Endothelial cell of umbilical vein (primary cell): ENCODE results near the gene KCTD16. TPM values are rescaled to one million over a fixed set of nuclear protein-coding genes. Genes with fewer than 3 reads are reported as not detected.

Experiments
- BruUV-seq: library from RNA; stranded (reverse); fragments of 400-500 nt; replicated peaks from 2 replicates; lab custom pipeline; 2021; lab: Mats Ljungman, UMichigan
- CTCF ChIA-PET: fragments of 300-600, 350-600 bp; sonication (Branson Sonifier 250); formaldehyde crosslinking; loops from one replicate; lab custom pipeline; 2021; ENCODE audit warnings: antibody characterized with exemption, inconsistent platforms; lab: Charles Lee
- POLR2A ChIA-PET: fragments of 300-600, 350-600 bp; sonication (Branson Sonifier 250); formaldehyde crosslinking; loops from one replicate; lab custom pipeline; 2021; ENCODE audit warnings: antibody characterized with exemption, inconsistent platforms; lab: Charles Lee
- DNase-seq: peaks from one replicate; pipeline ENCODE4 v3.0.0-alpha.2; 2011; ENCODE audit warnings: low read depth, low spot score
- FAIRE-seq: peaks from 2 replicates; lab custom pipeline; 2011; peaks lifted over from hg19 to GRCh38; lab: Jason Lieb, UNC
- H2AFZ ChIP-seq: 2 replicates; pipeline ENCODE4 v1.6.0; 2012; ENCODE audit warnings: low read depth, low read length, control low read depth, inconsistent platforms
- H3K27ac ChIP-seq: 2 replicates; pipeline ENCODE4 v1.5.1; 2011; ENCODE audit warnings: low read depth, mild to moderate bottlenecking, control low read depth, low read length, moderate library complexity; ENCODE audit not compliant: insufficient read depth
- H3K27me3 ChIP-seq, 2 experiments: 2 replicates each; pipeline versions ENCODE4 v1.6.0 to v1.6.1; 2011; ENCODE audit warnings: low read length in 2 of 2, mixed read lengths in 1 of 2; ENCODE audit not compliant: control insufficient read depth in 2 of 2, insufficient read depth in 2 of 2
- H3K36me3 ChIP-seq, 2 experiments: 2 replicates in 1 of 2; 3 replicates in 1 of 2; pipeline ENCODE4 v1.5.1; 2011; ENCODE audit warnings: low read length in 2 of 2, mild to moderate bottlenecking in 1 of 2, moderate library complexity in 1 of 2; ENCODE audit not compliant: control insufficient read depth in 2 of 2, insufficient read depth in 2 of 2; ENCODE audit errors: extremely low read depth in 1 of 2
- H3K4me1 ChIP-seq: 3 replicates; pipeline ENCODE4 v1.5.1; 2011; ENCODE audit warnings: mild to moderate bottlenecking, low read length; ENCODE audit not compliant: control insufficient read depth, insufficient read depth; ENCODE audit errors: extremely low read depth
- H3K4me2 ChIP-seq: 2 replicates; pipeline ENCODE4 v1.6.1; 2011; ENCODE audit warnings: low read length, control low read depth, mixed read lengths; ENCODE audit not compliant: insufficient read depth
- H3K4me3 ChIP-seq, 3 experiments: fragments of 200-600 bp in 1 of 3; sonication (generic), shearing (Covaris generic) in 1 of 3; replicated peaks in 1 of 3; 2 replicates each; pipeline ENCODE4 v1.5.1; 2011 to 2016; ENCODE audit warnings: control low read depth in 3 of 3, low read length in 3 of 3, mild to moderate bottlenecking in 2 of 3, inconsistent platforms in 1 of 3, low read depth in 1 of 3, moderate library complexity in 1 of 3; ENCODE audit not compliant: insufficient read depth in 1 of 3
- H3K79me2 ChIP-seq: 2 replicates; pipeline ENCODE4 v1.6.0; 2012; ENCODE audit warnings: low read length, inconsistent platforms; ENCODE audit not compliant: control insufficient read depth, insufficient read depth
- H3K9ac ChIP-seq: replicated peaks from 2 replicates; pipeline ENCODE3; 2011; ENCODE audit warnings: low read length, control low read depth; ENCODE audit not compliant: insufficient read depth; ENCODE audit errors: extremely low read depth
- H3K9me1 ChIP-seq: replicated peaks from 3 replicates; pipeline ENCODE4 v1.6.0; 2011; ENCODE audit warnings: mild to moderate bottlenecking, low read length; ENCODE audit not compliant: control insufficient read depth, insufficient read depth; ENCODE audit errors: extremely low read depth
- H3K9me3 ChIP-seq: replicated peaks from 2 replicates; pipeline ENCODE4 v1.5.1; 2012; ENCODE audit warnings: low read length, inconsistent platforms; ENCODE audit not compliant: control insufficient read depth, insufficient read depth
- H4K20me1 ChIP-seq: replicated peaks from 2 replicates; pipeline ENCODE3; 2011; ENCODE audit warnings: mild to moderate bottlenecking, low read length; ENCODE audit not compliant: control insufficient read depth, insufficient read depth; ENCODE audit errors: extremely low read depth
- CTCF ChIP-seq, 2 donors: IDR thresholded peaks; 1 replicate in 1 of 2; 2 replicates in 1 of 2; pipeline ENCODE4 v1.5.1; 2011; ENCODE audit warnings: low read length in 2 of 2, mild to moderate bottlenecking in 2 of 2, moderate library complexity in 2 of 2, control low read depth in 1 of 2, inconsistent platforms in 1 of 2, low read depth in 1 of 2; ENCODE audit not compliant: insufficient read depth in 1 of 2; ENCODE audit errors: extremely low read depth in 1 of 2
- EZH2 ChIP-seq: IDR thresholded peaks from 2 replicates; pipeline ENCODE4 v1.6.1; 2012; ENCODE audit warnings: borderline replicate concordance, low read depth, mild to moderate bottlenecking, moderate library complexity, low read length, inconsistent platforms; ENCODE audit not compliant: severe bottlenecking
- GATA2 ChIP-seq: IDR thresholded peaks from 2 replicates; pipeline ENCODE4 v1.7.0; 2011; ENCODE audit warnings: low read depth, mild to moderate bottlenecking, moderate library complexity, mixed read lengths, low read length; ENCODE audit not compliant: insufficient read length, insufficient read depth
- JUN ChIP-seq: IDR thresholded peaks from 2 replicates; pipeline ENCODE4 v1.6.1; 2011; ENCODE audit warnings: borderline replicate concordance, low read depth; ENCODE audit not compliant: insufficient read length, insufficient read depth
- MAX ChIP-seq: IDR thresholded peaks from 2 replicates; pipeline ENCODE4 v1.6.1; 2011; ENCODE audit not compliant: insufficient read depth, insufficient read length
- MYC ChIP-seq: IDR thresholded peaks from one replicate; pipeline ENCODE4 v1.6.1; 2011; ENCODE audit warnings: mild to moderate bottlenecking, low read depth, low read length
- POLR2A ChIP-seq: IDR thresholded peaks from 2 replicates; pipeline ENCODE4 v1.6.1; 2012; ENCODE audit warnings: low read depth, mild to moderate bottlenecking, control low read depth, low read length
- POLR2AphosphoS5 ChIP-seq: IDR thresholded peaks from 2 replicates; pipeline ENCODE4 v1.6.1; 2012; ENCODE audit warnings: low read depth, mild to moderate bottlenecking, control low read depth, low read length, moderate library complexity; ENCODE audit not compliant: insufficient read depth
- dilution Hi-C: fragments of 300-500 bp; cut with MboI; formaldehyde crosslinking; loops from one replicate; pipeline ENCODE4 v1.15.0; 2019; ENCODE audit warnings: low sequenced_read_pairs; ENCODE audit not compliant: extremely low pct_ligation_motif_present
- intact Hi-C: fragments of 100-400 bp; cut with micrococcal nuclease; formaldehyde crosslinking; loops from one replicate; pipeline ENCODE4 v1.10.0; 2022
- polyA plus RNA-seq, 4 experiments: library from polyadenylated mRNA; depleted of rRNA in 3 of 4; stranded (reverse) in 3 of 4; unstranded in 1 of 4; fragments of >200 nt; gene quantifications; 2 replicates each; pipeline versions ENCODE4 v1.2.1 to v1.2.3, GENCODE V29; 2011 to 2012; ENCODE audit warnings: missing spikeins in 1 of 4
- total RNA-seq: library from RNA; stranded (reverse); gene quantifications from 2 replicates; pipeline ENCODE4 v1.2.3, GENCODE V29; 2021

KCTD16 gene
- total and polyA plus RNA-seq, 2 donors (not counting 3 experiments of a cell fraction or from before 2014, with no cell fraction given) = 0.21 to 0.49 TPM

- H3K9ac ChIP-seq = no peak overlapping the region
- H3K36me3 ChIP-seq = no peaks in the 10 kb centered on the region
- H4K20me1 ChIP-seq = no peaks in the 10 kb centered on the region
- TF ChIP-seq EZH2 (no peak), GATA2 (no peak), MYC (no peak), JUN (no peak), POLR2A (no peak), CTCF (IDR thresholded peaks at IDR 0.05; ENCODE audit: extremely low read depth in 1 of 2, insufficient read depth in 1 of 2, low read depth in 1 of 2, low read length in 2 of 2) (no peak)
- H3K4me1 ChIP-seq = no peaks in the 10 kb centered on the region
- no peaks in the 10 kb centered on the region for H3K27me3 ChIP-seq
- H3K4me2 ChIP-seq = no peak overlapping the region
- CTCF ChIA-PET = no interaction called here
- intact Hi-C loops = no loop called here
- H3K27ac ChIP-seq = no peak overlapping the region
- no peaks in the 10 kb centered on the region for H3K9me3 ChIP-seq
- no peaks in the 10 kb centered on the region for H3K79me2 ChIP-seq
- no TSS peak for BruUV-seq
- DNase-seq = no peak
- FAIRE-seq = no peak
- no peaks in the 10 kb centered on the region for H3K9me1 ChIP-seq
- dilution Hi-C loops = no loop called here
- POLR2A ChIA-PET = no interaction called here
- no peak overlapping the region for H3K4me3 ChIP-seq
- no peak overlapping the region for H2AFZ ChIP-seq
Observed at GRCh38 chr5:144370273-144370672, 199.6 kb downstream of the KCTD16 start.

- no TSS peak for BruUV-seq
Observed at GRCh38 chr5:144374637-144375036, 204.0 kb downstream of the KCTD16 start.

More at GRCh38 chr5:144374637-144375036, 204.0 kb downstream of the KCTD16 start:
- Histone ChIP-seq H3K79me2 (no peaks in the 10 kb centered on the region), H3K4me3 (no peak overlapping the region), H2AFZ (no peak overlapping the region), H3K9me1 (no peaks in the 10 kb centered on the region), H3K9me3 (no peaks in the 10 kb centered on the region), H3K27ac (no peak overlapping the region), H4K20me1 (no peaks in the 10 kb centered on the region), H3K27me3 (no peaks in the 10 kb centered on the region), H3K4me1 (no peaks in the 10 kb centered on the region), H3K36me3 (no peaks in the 10 kb centered on the region), H3K4me2 (no peak overlapping the region), H3K9ac (no peak overlapping the region)
- intact Hi-C loops (no loop called here), dilution Hi-C loops (no loop called here)
- TF ChIP-seq EZH2 (no peak), CTCF (IDR thresholded peaks at IDR 0.05; ENCODE audit: extremely low read depth in 1 of 2, insufficient read depth in 1 of 2, low read depth in 1 of 2, low read length in 2 of 2) (no peak), GATA2 (no peak), POLR2AphosphoS5 (no peak), POLR2A (no peak), JUN (no peak), MAX (no peak), MYC (no peak)
- FAIRE-seq (no peak), DNase-seq (no peak)
- POLR2A ChIA-PET = no interaction called here
- CTCF ChIA-PET = no interaction called here
